ENCODE measurements around the gene ATXN1.

- TF ChIP-seq CTCF (IDR thresholded peaks at IDR 0.05), result no peak
- no peak for TF ChIP-seq POLR2A (IDR thresholded peaks at IDR 0.05)
These were observed 386.1 kb downstream of the ATXN1 start for GRCh38 chr6:16375206-16375605.
